ENCODE data around the gene TCF7L1. TPM values are rescaled to one million over a fixed set of nuclear protein-coding genes. Genes with fewer than 3 reads are reported as not detected.

Gene TCF7L1
- polyA plus RNA-seq, 1 donor: 50.7 TPM

GRCh38 chr2:85254540-85255300 lies 121.5 kb downstream of the TCF7L1 start:
- no peak for DNase-seq

- DNase-seq: no peak
Observed at GRCh38 chr2:85255456-85255812, 122.2 kb downstream of the TCF7L1 start.

GRCh38 chr2:85255813-85256594 lies 122.8 kb downstream of the TCF7L1 start:
- DNase-seq: peak; percentile 75

DNA sequence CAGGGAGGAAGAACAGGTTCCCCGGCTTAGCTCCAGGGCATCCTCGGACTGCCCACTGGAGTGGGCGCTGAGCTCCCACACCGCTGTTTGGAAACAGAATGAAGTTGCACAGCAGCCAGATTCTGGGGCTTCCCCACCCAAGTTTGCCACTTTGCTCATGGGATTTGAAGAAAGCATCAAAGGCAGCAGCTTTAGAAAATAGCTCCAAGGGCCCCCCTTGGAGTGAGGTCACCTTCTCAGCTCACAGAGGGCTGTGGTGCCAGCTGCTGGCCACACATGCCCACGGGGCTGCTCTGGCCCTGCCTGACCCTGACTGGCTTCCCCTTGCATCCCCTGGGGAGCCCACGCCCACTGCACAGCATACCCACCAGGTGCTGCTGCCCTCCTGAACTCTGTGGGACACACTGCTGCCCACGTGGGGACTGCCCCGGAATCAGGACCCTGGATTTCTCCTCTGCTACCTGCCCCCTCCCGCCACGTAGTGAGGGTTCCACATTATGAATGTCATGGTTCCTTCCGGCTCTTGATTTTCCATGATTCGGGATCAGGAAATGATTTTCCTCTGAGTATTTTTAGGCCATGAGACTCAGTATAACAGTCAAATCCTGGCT lies 124.3 kb downstream of the TCF7L1 start:
- DNase-seq: no peak

DNA sequence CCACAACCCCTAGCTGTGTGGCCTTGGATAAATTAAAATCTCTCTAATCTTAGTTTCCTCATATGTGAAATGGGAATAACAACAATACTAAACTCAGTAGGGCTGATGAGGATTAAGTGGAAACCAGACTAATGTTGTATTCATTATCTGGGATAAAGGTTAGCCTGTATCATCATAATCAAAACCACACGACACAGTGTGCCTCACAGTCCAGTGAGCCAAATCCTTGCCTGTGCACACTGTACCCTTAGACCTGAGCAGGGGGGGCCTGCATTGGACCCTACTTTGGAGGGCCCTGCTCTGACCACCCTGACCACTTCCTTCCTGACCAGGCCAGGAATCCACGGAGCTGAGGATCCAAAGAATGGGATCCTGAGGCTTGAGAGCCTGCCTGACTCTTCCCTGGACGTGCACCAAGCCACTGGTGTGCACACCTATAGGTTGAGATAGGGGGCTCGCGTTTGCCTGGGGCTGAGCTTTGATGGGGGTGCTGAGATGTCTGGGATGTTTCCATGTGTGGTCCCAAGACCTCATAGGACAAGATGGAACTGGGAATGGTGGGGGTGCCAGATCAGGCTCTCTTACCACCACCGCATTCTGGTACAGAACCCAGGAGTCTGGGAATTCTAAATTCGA lies 124.9 kb downstream of the TCF7L1 start:
- no peak for DNase-seq

DNA sequence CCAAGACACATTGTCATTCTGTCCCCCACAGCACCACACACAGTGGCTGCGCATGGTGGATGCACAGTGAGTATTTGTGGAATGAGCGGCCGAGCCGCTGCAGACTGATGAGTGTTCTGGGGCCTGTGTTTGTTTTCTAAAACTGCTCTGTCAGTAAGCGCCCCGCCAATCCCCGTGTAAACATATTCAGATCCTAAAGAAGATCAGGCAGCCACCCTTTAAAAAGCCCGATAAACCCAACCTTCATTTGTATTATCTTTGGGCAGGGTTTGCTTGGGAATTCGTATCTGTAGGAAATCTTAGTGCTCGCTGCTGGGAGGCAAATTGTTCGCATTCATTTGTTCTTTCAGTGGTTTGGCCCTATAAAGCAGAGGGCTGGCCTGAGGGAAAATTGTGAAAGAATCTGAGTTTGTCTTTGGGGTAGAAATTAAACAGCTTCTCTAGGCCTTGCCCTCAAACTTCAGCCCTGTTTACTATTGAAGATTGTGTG lies 126.0 kb downstream of the TCF7L1 start:
- no peak for DNase-seq

- no peak for DNase-seq
Observed at GRCh38 chr2:85259879-85260278, 126.7 kb downstream of the TCF7L1 start.

DNA sequence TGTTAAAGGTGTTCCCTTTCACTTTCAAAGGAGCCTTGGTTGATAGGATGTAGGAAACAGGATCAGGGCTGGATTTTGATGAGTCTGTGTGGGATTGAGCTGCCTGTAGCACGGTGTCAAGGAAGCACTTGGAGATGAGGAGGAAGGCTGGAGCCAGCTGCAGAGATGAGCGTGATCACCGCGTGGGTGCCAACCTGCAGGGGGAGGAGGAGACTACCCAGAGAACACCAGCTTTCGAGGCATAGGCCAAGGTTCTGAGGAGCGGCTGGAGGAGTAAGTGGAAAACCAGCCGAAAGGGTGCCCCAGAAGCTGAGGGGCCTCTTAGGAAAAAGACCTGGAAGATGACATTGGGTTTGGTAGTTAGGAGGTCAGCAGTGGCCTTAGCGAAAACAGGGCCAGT lies 130.4 kb downstream of the TCF7L1 start:
- DNase-seq: no peak

- no peak for DNase-seq
Observed at GRCh38 chr2:85264471-85264870, 131.3 kb downstream of the TCF7L1 start.

- no peak for DNase-seq
Observed at GRCh38 chr2:85265304-85265703, 132.1 kb downstream of the TCF7L1 start.

DNA sequence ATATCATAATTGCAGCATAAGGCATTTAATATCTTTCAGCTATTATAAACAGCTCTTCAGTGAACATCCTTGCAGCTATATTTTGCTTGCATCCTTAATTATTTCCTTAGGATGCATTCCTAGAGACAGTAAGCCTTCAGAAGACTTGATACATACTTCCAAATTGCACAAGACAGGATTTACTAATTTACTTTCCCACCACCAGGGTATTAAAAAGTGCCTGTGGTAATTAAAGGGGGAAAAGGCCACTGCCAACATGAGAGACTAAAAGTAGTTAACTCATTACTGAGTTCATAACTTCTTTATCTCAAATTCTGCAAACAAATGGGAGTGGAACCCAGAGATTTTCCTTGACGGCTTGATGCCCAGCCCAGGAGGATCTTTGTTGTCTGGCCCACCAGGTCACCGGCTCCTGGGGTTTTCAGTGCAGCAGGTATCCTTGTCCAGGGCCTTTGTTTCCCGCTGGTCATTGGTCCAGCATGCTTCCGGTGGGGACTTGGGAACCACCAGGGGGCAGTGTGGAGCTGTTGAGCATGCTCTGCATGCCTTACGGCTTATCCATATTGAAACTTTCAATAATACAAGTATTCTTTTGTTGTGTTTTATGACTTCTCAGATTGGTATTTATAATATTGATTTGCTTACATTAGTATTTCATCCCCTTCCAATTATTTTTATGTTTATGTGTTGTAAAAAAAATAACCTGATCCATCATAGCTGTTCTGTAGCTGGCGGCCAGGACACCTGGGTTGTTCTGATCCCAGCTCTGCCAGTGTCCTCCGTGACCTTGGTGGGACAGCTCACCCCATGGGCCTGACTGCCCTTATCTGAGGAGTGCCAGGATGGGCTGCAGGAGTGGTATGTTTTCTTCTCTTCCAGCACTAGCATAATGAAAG lies 133.2 kb downstream of the TCF7L1 start:
- DNase-seq: no peak

- no peak for DNase-seq
Observed at GRCh38 chr2:85269959-85270358, 136.8 kb downstream of the TCF7L1 start.

- no peak for DNase-seq
Observed at GRCh38 chr2:85272357-85272756, 139.2 kb downstream of the TCF7L1 start.

GRCh38 chr2:85273738-85274731 lies 140.8 kb downstream of the TCF7L1 start:
- DNase-seq: no peak

- no peak for DNase-seq
Observed at GRCh38 chr2:85275984-85276540, 142.9 kb downstream of the TCF7L1 start.

DNA sequence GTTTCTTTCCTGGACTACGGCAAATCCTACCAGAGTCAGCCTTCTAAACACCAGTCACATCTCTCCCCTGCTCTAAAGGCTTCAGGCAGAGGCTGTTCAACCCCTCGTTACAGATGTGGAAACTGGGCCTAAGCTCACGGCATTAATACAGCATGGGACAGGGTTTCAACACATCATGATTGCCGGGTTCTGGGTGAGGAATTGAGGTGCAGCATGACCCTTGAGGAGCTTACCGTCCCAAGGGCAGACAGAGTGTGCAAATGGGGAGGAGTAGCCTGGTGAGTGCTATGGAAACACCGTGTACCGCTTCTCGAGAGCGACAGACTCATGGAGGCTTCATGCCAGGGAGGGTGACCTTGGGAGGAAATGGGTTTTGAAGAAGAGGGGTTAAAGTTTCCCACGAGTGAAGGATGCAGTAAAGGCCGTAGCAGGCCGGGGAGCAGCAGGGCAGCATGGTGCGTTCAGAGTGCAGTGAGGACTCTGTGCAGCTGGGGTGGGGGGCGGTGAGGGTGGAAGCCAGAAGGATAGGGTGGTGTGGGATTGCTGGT lies 143.5 kb downstream of the TCF7L1 start:
- no peak for DNase-seq

DNA sequence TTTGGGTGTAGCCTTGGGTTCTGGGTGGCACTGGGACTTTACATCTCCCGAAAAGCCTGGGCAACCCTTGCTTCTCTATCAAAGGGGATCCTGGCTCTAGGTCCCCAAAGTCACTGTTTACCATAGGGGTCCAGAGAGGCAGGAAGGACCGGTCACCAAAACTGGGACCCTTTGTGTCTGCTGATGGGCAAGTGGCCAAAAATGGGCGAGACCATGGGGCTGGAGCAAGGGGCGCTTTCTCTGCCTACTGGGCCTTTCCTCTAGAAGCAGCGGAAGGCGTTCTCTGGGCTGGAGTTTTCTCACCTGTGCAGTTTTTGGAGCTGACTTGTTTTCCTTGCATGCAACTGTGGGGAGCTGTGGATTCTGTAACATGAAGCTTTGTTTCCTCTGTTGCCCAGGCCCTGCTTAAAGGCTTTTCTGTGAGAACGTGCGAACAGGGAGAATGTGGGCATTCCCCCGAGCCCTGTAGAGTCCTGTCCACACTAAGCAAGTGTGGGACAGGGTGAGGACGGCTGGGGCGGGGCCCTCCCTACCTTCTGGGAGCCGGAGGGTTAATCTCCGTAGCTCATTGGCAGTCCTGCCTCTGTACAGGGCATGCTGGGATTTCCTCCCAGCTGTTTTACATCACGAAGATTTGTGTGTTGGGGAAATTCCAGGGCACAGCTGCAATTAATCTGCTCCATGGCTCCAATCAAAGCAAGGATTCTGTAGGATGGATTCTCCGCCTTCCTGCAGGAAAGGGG lies 144.4 kb downstream of the TCF7L1 start:
- peak; percentile 92 for DNase-seq

- DNase-seq: no peak
Observed at GRCh38 chr2:85278361-85278760, 145.2 kb downstream of the TCF7L1 start.

- no peak for DNase-seq
Observed at GRCh38 chr2:85281553-85281952, 148.4 kb downstream of the TCF7L1 start.

Data from left kidney (tissue), 2 donors.